M059J (cell line): ENCODE data around the gene TBKBP1. TPM values are rescaled to one million over a fixed set of nuclear protein-coding genes. Genes with fewer than 3 reads are reported as not detected.

Source experiments
- DNase-seq: peaks from one replicate; pipeline ENCODE4 v3.0.0-alpha.2; 2012; ENCODE audit warnings: low read depth
- total RNA-seq: library from RNA; depleted of rRNA; stranded (reverse); fragments of >200 nt; shearing (Covaris generic); gene quantifications from 2 replicates; pipeline ENCODE4 v1.2.3, GENCODE V29; 2014

Gene TBKBP1
- total RNA-seq, 1 experiment from 2014 or later: 2.6 TPM

DNA sequence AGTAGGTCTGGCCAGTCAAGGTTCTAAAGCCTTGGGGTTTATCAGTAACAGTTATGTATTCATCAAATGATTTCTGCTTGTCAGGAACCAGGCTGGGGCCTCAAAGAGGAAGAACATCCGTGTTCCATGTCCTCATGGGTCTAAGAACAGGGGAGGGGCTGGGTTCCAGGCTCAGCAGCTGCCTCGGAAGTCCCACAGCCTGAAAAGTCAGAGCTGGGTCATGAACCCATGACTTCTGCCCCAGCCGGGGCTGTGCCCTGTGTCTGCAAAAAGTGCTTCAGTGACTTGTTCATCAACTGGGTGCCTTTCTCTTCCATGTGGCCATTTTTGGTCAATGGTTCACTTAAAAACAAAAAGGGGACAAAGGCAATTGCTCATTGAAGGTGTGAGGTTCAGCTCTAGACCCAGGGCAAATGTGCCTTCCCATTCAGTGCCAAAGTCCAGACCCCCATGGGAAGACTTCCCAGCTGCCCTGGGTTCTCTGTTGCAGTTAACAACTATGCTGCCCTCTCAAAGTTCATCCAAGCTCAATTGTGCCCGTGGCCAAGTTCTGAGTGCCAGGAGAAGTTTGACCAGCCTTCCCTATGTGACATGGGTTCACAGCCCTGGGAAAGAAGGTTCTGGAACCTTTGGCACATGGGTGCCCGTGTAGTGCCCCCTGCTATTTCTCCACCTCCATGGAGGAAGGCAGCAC, 18.5 kb downstream of the TBKBP1 start:
- no peak for DNase-seq

DNA sequence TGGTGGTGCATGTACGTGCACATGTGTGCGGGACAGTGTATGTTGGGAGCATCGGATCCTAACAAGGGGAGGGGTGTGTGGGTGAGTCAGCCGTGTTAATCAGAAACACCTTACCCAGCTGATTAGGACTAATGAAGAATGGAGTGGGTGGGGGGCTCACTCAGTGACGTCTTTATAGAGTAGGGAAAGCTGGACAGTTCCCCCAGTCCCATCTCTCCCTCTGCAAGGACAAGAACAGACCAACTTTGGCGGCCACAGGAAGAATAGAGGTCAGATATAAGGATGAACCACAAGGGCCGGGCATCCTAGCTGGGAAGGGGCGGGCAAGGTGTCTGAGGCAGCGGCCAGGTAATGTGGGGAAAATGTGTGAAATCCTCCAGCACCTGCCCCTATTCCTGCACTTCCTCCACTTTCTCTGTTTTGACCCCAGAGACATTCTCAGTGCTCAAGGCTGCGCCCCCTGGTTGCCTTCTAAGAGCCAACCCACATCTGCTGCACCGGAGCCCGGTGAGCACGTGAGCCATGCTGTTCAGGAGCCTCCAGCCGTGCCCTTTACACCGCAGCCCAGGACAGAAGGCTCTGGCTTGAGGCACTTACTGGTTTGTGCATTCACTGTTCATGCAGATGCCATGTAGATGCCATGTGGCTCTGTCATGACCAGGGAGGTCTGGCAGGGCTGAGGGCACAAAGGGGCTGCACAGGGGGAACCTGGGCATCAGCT, 20.2 kb downstream of the TBKBP1 start:
- DNase-seq: no peak

DNA sequence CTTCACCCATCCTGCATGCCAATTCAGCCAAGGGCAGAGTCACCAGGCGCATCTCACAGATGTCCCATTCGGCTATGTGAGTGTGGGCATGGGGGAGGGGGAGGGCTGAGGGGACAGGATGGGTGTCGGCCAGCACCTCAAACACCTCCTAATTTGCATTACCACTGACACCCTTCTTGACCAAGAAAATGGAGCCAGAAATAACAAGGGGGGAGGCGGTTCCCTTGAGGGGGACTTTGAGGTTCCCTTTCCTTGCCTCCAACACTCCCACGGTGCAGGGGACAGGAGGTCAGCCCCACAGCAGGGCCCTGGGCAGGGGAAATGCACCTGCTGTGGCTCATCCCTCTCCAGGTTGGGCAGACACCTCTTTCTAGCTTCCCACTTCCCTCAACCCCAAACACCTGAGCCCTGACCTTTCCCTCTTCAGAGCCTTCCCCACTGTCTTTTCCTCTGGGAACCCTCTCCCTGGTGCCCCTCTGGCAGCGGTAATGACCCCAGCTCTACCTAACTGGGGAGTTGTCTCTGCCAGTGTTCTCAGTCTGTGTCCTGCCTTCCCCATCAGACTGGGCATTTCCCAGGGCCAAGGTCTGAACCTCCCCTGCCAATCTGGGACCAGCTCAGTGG, 20.9 kb downstream of the TBKBP1 start:
- no peak for DNase-seq

DNA sequence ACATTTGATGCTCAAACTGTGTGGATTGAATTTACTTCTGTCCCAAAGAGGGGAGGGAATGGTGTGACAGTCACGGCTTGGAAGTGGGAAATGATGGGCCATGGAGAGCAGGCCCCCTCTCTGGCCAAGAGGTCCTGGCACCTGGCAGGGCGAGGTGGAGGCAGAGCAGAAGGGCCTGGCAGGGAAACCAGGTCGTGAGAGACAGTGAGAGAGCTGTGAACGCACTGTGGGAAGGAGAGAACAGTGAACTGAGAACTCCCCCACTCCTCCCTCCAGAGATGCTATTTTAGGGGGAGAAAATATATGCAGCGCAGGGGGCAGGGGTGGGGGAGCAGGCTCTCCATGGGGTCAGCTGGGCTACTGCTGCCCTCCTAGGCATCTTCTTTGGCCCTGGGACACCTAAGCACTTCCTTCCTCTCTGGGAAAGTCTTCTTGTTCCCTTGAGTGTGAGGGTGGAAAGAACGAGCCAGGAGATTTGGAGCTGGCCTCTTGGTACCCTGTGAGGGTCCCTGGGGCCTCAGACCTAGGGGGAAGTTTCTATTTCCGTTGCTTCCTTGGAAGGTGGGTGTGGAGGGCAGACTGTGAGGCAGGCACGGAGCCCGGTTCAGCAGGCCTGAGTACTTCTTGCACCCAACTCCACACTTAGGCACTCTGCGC, 21.8 kb downstream of the TBKBP1 start:
- no peak for DNase-seq

DNA sequence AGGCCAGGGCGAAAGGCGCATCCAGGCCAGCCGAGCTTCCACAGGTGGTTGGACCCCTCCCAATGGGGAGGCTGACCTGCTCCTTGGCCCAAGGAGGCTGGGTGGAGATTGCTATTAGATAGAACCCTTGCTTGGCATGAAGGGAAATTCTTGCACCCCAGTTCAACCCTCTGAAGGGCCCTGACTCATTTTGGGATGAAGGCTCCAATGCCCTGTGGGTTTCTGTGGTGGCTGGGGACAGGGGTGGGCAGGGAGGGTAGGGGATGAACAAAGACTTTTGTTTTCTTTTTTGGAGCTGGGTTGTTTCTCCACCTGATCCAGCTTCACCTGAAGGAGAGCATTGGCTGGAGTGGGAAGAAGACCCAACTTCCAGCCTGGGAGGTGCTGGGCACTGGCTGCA, 22.4 kb downstream of the TBKBP1 start:
- no peak for DNase-seq

DNA sequence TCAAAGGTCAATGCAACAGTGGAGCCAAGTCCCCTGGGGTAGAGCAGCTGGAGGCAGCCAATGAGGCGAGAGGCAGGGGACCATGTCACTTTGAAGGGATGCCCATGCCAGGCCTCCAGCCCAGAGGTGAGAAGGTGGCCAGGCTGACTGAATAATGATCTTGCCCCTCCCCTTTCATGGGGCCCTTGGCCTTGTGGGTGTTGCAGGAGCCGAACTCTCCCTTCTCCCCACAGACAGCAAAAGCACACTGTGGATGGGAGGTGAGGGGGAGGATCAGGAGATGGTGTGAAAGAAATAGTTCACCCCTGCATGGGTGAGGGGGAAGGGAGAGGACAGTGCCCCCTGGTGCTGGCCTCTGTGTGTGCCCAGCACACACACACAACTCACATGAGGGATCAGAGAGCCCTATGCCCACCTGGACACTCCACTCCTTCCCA, 23.3 kb downstream of the TBKBP1 start:
- no peak for DNase-seq

DNA sequence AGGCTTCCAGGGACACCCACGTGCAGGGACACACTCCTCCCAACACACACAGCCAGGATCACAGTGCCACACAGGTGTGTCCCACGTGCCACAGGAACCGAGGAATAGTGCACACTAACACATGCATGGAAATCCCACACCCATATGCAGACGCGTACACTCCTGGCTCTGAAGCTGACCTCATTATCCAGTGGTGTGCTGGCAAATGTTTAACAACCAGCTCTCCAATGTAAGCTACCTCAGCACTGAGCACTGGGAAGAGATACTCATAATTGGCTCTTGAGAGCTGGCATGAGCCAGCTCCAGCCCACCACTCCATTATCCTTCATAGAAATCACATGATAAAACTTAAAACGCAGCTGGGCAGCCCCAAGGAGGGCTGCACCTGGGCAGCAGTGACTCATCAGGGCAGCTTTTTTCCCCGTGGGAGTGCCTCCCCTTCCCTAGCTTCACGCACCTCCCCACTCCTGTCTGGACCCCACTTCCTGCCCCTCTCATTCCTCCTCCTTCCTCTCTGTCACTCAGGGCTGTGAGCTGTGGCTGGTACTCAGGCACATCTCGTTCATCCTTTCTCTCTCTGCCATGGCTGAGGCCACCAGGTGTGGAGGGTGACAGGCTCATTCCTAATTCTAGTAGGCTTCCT, 24.1 kb downstream of the TBKBP1 start:
- no peak for DNase-seq

DNA sequence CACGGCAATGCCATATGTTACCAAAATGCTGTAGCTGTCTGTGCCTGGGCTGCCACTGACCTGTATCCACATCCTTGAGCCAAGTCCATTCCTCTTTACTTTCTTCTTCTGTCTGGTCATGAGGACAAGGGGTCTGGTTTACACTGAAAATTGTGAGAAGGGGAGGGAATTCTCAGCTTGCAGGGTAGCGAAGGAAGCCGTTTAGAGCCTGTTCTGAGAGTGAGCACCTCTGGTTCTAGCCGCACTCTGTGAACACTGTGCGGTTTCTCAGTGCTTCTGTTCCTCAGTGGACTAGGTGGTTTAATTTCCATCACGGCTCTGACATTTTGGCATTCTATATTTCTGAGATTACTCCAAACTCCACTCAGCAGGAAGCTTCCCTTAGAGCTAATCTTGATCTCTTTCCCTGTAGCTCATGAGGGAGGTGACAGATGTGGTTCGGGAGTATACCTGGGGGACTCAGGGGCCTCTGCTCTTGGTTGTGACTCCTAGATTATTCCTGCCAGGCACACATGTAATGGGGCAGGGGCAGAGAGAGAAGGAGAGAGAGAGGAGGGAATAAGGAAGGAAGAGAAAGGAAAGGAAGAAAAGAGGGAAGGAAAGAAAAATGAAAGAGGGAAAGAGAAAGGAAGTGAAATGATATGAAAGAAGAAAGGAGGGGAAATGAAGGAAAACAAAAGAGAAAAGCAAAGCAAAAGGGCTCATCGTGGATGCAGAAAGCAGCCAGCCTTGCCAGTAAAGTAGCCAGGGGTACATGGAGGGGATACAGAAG, 24.9 kb downstream of the TBKBP1 start:
- no peak for DNase-seq

DNA sequence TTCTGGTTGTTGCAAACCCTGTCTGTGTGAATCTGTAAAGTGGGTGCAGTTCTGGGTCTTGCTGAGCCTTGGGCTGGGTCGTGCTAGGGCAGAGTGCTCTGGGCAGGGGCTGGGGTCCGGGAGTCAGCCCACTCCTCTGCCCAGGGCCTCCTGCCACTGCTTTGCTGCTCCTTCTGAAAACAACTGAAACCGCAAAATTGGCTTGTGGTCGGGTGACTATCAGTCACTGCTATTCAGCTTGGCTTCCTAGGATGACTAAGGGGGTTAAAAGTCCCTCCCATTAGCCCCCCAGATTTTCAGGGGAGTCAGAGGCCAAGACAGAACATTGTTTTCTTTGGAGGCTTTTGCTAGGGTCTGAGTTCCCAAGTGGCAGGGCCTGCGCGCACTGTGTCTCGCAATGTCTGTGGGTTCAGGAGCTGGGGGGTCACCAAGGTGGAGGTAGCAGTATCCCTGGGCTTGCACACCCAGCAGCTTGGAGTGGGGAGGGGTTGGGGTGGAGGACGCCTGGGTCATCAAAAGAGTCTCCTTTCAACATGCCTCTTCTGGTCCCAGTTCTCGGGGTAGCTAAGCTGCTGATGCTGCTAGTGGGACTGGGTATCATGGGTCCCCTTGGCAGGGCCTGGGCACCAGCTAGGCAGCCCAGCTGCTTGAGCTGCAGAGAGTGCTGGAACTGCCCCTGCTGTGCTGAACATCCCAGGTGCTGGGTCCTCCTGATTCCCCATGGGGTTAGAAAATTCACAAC, 25.6 kb downstream of the TBKBP1 start:
- DNase-seq: peak; percentile 89

DNA sequence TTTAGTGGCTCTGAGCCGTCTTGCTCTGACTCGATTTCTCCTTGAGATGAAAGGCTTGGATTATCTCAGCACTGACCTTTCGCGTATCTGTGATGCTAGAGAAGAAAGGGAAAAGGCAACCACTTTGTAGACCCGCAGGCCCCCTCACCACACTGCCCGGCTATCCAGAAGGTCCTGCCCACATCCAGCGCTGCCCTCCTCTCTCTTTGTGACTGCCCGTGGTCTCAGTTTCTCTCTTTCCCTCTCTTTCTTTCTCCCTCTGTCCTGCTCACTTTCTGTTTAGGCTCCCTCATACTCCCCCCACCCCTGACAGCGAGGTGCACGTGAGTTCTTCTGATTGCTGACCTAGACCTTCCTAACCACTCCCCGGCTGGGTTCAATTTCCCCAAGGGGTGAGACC, 26.2 kb downstream of the TBKBP1 start:
- no peak for DNase-seq

DNA sequence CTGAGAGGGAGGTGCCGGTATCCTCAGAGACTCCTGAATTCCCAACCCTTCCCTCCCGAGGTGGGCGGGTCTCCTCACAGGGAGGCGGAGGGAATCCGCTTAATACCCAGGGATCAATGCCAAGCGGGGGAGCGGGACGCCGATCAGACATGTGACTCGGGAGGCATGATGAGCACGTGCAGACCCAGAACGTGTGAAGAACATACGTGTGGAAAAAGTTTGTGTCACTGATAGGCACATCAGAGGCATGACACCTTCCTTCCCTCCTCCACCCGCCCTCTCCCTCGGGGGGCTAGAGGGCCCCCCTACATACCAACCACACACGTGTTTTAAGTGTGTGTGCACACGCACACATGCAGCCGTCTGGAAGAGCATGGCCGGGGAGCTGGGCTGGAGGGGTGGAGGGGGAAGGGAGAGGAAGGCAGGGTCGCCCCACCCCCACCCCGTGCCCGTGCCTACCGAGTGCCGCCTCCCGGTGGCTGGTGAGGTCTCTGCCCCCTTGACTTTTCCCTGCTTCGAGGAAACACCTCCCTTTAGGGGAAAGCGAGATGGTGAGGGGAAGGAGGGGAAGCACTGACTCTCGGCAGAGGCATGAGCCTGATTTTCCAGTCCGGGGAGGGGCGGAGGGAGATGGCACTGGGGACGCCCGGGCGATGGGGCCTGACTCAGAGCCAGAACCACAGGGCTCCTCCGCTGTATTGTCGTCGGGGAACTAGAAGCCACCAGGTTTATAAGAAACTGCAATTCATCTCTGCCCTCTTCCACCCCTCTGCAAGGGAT, 27.0 kb downstream of the TBKBP1 start:
- peak; percentile 80 for DNase-seq

DNA sequence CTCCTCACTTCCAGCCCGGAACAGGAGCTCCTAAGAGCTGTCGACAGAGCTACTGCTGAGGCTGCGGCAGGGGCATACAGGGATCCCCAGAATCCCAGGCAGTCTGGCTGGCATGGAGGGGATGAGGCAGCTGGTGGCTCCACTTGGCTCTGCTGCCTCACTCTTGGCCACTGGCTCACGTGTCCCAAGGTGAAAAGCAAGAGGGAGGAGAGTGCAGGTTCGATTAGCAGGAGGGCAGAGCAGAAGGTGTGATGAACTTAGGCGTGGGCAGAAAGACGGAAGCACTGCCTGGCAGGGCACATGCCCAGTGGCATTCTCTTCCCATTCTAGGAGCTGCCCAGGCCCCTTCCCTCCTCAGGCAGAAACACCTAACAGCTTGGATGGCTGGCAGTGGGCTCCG, 27.8 kb downstream of the TBKBP1 start:
- DNase-seq: no peak

DNA sequence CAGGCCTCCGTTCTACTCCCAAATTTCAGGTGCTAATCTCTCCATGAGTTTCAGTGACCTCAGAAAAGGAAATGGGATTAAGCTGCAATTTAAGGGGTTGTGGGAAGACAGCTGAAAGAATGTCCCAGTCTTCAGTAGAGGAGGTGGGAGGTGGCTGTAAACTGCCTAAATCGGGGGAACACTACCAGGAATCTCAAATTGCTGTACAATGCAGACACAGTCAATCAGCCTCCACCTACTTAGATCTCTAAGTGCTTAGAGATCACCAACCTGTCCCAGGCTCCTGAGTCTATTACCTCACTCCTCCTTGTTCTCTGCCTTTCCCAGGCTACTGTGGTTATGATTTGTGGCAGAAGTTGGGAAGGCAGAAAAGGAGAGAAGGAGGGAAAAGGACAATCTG, 30.7 kb downstream of the TBKBP1 start:
- no peak for DNase-seq

DNA sequence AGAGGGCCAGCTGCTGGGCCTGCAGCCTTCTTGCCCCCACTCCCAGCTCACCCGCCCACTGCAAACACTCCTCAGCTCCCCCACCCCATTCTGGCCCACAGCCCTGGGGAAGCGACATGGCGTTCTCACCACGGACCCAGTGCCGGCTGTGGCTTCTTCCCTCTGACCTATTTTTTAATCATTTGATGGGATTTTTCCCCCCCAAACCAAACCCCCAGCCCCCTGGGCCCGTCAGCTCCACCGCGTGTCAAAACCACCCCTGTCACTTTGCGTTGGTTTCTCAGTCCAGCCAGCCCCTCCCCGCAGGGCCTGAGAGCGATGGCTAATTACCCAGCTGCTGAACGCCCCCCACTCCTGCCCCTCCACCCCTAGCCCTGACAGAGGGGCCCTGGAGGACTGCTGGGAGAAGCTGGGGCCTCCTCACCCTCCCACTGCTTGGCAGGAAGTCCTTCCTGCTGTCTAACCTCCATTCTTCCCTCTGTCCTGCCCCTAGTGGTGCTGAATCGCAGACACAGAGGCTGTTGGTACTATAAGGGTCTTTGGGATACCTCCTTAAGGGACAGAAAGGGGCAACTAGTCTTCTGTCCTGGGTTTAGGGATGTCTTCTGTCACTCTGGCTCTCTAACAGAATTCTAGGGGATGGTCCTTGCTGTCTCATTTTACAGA, 31.6 kb downstream of the TBKBP1 start:
- no peak for DNase-seq

DNA sequence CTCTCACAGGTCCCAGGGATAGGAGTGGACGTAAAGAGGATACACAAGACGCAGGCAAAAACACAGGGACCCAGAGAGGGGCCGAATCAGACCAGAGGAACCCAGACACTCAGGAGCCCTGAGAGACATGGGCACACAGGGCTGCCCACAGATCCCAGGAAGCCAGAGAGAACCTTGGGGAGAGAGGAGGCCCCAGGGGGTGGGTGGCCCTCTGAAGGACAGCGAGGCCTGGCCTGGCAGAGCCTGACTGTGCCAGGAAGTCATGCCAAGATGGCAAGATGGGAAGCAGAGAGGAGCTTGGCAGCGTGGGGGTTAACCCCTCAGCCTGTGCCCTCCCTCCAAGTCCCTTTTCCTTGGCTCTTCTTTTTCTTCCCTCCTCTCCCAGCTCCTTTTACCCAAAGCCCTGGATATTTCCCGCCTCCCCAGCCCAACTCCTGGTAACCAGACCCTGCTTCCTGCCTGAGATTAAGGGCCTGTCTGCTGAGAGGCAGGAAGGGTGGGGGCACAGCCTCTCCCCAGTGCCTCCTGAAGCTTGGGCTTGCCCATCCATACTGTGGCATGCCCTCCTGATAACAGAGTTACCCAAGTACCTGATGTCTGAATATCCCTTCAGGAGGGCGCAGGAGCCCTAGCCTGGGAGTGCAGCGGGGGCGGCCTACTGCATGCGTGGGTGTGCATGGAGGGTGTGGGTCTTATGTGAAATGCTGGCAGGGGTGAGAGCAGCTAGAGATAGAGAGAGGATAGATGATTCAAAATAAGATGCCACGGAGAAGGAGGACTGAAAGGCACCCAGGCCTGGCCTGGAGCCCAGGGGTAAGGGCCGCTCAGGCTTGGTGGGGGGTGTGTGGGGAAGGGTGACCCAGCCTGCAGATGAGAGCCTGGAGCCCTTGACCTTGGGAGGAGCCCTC, 33.1 kb downstream of the TBKBP1 start:
- no peak for DNase-seq

DNA sequence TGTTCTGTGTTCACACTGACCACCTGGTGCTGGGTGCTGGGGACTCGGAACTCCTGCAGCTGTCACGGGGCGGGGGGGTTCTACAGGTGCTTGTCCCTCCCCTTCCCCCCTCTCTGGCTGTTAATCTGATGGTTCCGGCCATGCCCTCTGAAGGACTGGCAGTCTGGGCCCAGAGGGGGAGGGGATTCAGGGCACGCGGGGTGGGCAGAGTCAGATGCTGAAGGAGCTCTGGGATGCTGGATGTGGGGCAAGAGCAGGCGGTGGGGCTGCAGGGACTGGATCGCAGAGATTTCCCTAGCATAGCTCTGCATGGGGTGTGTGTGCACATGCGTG, 33.7 kb downstream of the TBKBP1 start:
- no peak for DNase-seq

DNA sequence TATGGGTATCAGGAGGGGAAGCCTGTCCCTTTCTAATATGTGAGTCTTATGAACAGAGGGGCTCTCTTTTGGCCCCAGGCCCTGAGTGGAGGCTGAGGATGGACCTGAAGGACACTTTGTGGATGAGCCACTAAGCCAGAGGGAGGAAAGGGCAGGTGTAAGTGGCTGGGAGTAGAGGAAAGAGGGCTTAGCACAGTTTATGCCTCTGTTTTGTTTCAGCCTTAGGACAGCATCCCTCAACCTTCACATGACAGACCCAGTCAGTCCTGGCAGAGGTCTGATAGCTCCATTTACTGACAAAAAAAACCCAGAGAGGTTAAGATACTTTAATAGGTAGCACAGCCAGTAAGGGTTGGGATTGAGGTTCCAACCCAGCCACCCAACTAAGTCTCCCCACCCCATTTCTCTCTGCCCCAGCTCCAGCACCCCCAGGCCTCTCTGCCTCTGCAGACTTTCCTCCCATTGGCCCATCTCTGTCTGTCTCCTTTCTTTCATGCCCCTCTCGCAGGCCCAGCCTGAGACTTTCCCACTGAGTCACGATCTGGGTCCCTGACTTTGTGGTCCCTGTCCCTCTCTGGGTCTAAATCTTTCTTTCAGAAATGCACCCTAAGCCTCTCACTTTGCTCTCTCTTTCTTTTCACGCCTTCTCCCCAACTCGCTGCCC, 34.4 kb downstream of the TBKBP1 start:
- no peak for DNase-seq

DNA sequence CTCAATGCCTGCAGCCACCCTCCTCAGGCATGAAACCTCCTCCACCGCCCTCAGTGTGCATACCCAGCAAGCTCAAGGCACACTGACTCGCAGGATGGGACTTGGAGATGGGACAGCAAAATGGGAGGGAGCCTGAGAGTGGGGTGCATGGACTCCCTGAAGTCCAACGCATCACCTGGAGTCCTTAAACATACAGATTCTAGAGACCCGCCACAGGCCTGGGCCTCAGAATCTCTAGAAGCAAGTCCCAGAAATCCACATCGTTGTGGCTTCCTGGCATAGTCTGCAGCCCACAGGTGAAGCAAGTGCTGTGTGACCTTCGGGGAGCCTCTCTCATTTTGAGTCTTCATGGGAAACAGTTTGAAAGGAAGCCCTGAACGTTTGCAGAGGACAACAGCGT, 35.5 kb downstream of the TBKBP1 start:
- no peak for DNase-seq
